Suprapubic skin (tissue), 4 donors: ENCODE data around the gene KIF6. TPM values are rescaled to one million over a fixed set of nuclear protein-coding genes. Genes with fewer than 3 reads are reported as not detected.

Experiments used
- DNase-seq, 2 donors: peaks; one replicate each; pipeline ENCODE4 v3.0.0-alpha.2; 2019; ENCODE audit warnings: low spot score in 2 of 2
- H3K27ac ChIP-seq: fragments of 200-600 bp; sonication (generic); one replicate; pipeline ENCODE4 v1.5.1; 2019
- H3K27me3 ChIP-seq: fragments of 200-600 bp; sonication (generic); one replicate; pipeline ENCODE4 v1.5.1; 2019
- H3K36me3 ChIP-seq: fragments of 200-600 bp; sonication (generic); one replicate; pipeline ENCODE4 v1.5.1; 2019
- H3K4me1 ChIP-seq: fragments of 200-600 bp; sonication (generic); one replicate; pipeline ENCODE4 v1.5.1; 2019
- H3K4me3 ChIP-seq: fragments of 200-600 bp; sonication (generic); one replicate; pipeline ENCODE4 v1.5.1; 2019; ENCODE audit warnings: mild to moderate bottlenecking
- H3K9me3 ChIP-seq: fragments of 200-600 bp; sonication (generic); one replicate; pipeline ENCODE4 v1.5.1; 2019
- CTCF ChIP-seq, 2 donors: fragments of 200-600 bp in 1 of 2; fragments of 450-650 bp in 1 of 2; sonication (generic) in 1 of 2; IDR thresholded peaks; one replicate each; pipeline ENCODE4 v1.5.1; 2016 to 2019; ENCODE audit warnings: antibody characterized with exemption in 2 of 2, mild to moderate bottlenecking in 1 of 2, moderate library complexity in 1 of 2
- EP300 ChIP-seq: sonication (generic); formaldehyde crosslinking; IDR thresholded peaks from one replicate; pipeline ENCODE4 v1.6.1; 2017; ENCODE audit warnings: antibody characterized with exemption
- POLR2A ChIP-seq, 2 donors: fragments of 450-650 bp; IDR thresholded peaks; one replicate each; pipeline ENCODE4 v1.6.1; 2017; ENCODE audit warnings: antibody characterized with exemption in 2 of 2, mild to moderate bottlenecking in 2 of 2, moderate library complexity in 2 of 2
- POLR2AphosphoS5 ChIP-seq, 3 donors: sonication (generic); formaldehyde crosslinking; IDR thresholded peaks; one replicate each; pipeline ENCODE4 v1.6.1; 2017; ENCODE audit warnings: antibody characterized with exemption in 3 of 3
- WGBS: methylation state at CpG from one replicate; pipeline ENCODE4 v1.1.5; 2018; 5-methylcytosine and 5-hydroxymethylcytosine counted together
- total RNA-seq, 4 donors: library from RNA; depleted of rRNA; stranded (reverse); fragments of >200 nt; gene quantifications; one replicate each; pipeline ENCODE4 v1.1.0, GENCODE V29; 2016

Gene KIF6
- total RNA-seq, 4 donors from 2014 or later: 0.18 to 1.1 TPM; not detected in 2

- no peak overlapping the region for H3K27ac ChIP-seq
- no peak overlapping the region for H3K4me3 ChIP-seq
- H3K4me1 ChIP-seq: peaks cover 3% of the 10 kb centered on the region
- H3K27me3 ChIP-seq: no peaks in the 10 kb centered on the region
- no peaks in the 10 kb centered on the region for H3K36me3 ChIP-seq
- DNase-seq: peak in 1 of 2 donors; percentile 13
- no peak for TF ChIP-seq EP300
- no peaks in the 10 kb centered on the region for H3K9me3 ChIP-seq
- WGBS: 81% methylated on average over 9 of the region's 9 CpGs
Observed at GRCh38 chr6:39366931-39367618, 358.1 kb downstream of the KIF6 start.

- H3K9me3 ChIP-seq: no peaks in the 10 kb centered on the region
- no peak for TF ChIP-seq CTCF (IDR thresholded peaks at IDR 0.05)
- no peak for TF ChIP-seq EP300
- DNase-seq: no peak
- H3K4me3 ChIP-seq: no peak overlapping the region
- H3K4me1 ChIP-seq: peaks cover 7% of the 10 kb centered on the region
- no peaks in the 10 kb centered on the region for H3K27me3 ChIP-seq
- WGBS: 84% methylated on average over 11 of the region's 13 CpGs
- H3K27ac ChIP-seq: no peak overlapping the region
- H3K36me3 ChIP-seq: no peaks in the 10 kb centered on the region
Observed at GRCh38 chr6:39365281-39366074, 359.7 kb downstream of the KIF6 start.

GRCh38 chr6:39363280-39363679 lies 361.9 kb downstream of the KIF6 start:
- H3K9me3 ChIP-seq: no peaks in the 10 kb centered on the region
- no peaks in the 10 kb centered on the region for H3K36me3 ChIP-seq
- TF ChIP-seq EP300: no peak
- TF ChIP-seq CTCF (IDR thresholded peaks at IDR 0.05): no peak
- no peak for TF ChIP-seq POLR2AphosphoS5 (IDR thresholded peaks at IDR 0.05)
- no peak for TF ChIP-seq POLR2A (IDR thresholded peaks at IDR 0.05)
- peaks cover 7% of the 10 kb centered on the region for H3K4me1 ChIP-seq
- no peak overlapping the region for H3K4me3 ChIP-seq
- WGBS: 91% methylated on average over 8 of the region's 8 CpGs
- no peak overlapping the region for H3K27ac ChIP-seq
- DNase-seq: peak in 1 of 2 donors; percentile 12
- no peaks in the 10 kb centered on the region for H3K27me3 ChIP-seq

DNA sequence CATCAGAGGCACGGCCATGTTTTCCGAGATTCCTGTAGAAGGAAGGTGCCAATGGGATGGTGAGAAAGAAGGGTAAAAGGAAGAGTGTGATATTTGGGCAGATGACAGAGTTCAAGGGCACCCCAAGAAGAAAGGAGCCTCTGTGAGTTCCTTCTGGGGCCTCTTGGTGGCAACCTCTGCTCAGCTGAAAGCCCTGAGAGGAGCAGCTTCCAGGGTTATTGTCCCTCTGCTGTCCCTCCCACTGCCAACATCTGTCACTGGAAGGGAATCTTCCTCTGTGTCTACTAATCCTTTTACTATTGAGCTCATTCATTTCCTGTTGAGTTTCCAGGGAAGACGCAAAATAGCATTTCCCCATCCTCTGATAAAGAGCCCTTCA lies 362.7 kb downstream of the KIF6 start:
- H3K4me1 ChIP-seq: peaks cover 7% of the 10 kb centered on the region
- no peak overlapping the region for H3K27ac ChIP-seq
- H3K9me3 ChIP-seq: no peaks in the 10 kb centered on the region
- H3K36me3 ChIP-seq: no peaks in the 10 kb centered on the region
- H3K4me3 ChIP-seq: no peak overlapping the region
- DNase-seq: no peak
- H3K27me3 ChIP-seq: no peaks in the 10 kb centered on the region
- TF ChIP-seq CTCF (IDR thresholded peaks at IDR 0.05) (no peak), POLR2AphosphoS5 (IDR thresholded peaks at IDR 0.05) (no peak), EP300 (no peak), POLR2A (IDR thresholded peaks at IDR 0.05) (no peak)
- 38% methylated on average over 3 of the region's 3 CpGs for WGBS

GRCh38 chr6:39361657-39362486 lies 363.3 kb downstream of the KIF6 start:
- WGBS: 33% methylated on average over 12 of the region's 21 CpGs
- H3K4me1 ChIP-seq: peaks cover 7% of the 10 kb centered on the region
- no peaks in the 10 kb centered on the region for H3K27me3 ChIP-seq
- no peaks in the 10 kb centered on the region for H3K36me3 ChIP-seq
- no peak overlapping the region for H3K4me3 ChIP-seq
- peak; percentile 71 to 84 for DNase-seq
- no peak overlapping the region for H3K27ac ChIP-seq
- no peak for TF ChIP-seq POLR2AphosphoS5 (IDR thresholded peaks at IDR 0.05)
- TF ChIP-seq CTCF (IDR thresholded peaks at IDR 0.05): peak; percentile 21 to 78
- H3K9me3 ChIP-seq: no peaks in the 10 kb centered on the region
